ENCODE data around the gene MPRIP. TPM values are rescaled to one million over a fixed set of nuclear protein-coding genes. Genes with fewer than 3 reads are reported as not detected.
A peak's percentile ranks its signal among the peaks of the same experiment; 100 is the strongest.

Gene MPRIP
- total RNA-seq, 1 experiment from 2014 or later, result 284 TPM

- intact Hi-C loops (cut with micrococcal nuclease; ENCODE audit: unreplicated experiment), result loop anchor here (2.0 kb wide), 1 partner anchor 51 kb away; the partner anchor contains the start of gene MPRIP
- no peaks in the 10 kb centered on the region for H3K9me3 ChIP-seq
- peaks cover 41% of the 10 kb centered on the region for H3K4me1 ChIP-seq
- no peak for TF ChIP-seq CTCF (IDR thresholded peaks at IDR 0.05; ENCODE audit: insufficient read depth in 1 of 2, low read depth in 1 of 2, low read length in 1 of 2, severe bottlenecking in 1 of 2, unreplicated experiment in 1 of 2)
- Mint-ChIP-seq H3K4me1 (ENCODE audit: low read depth, unreplicated experiment) (peaks cover 27% of the 10 kb centered on the region), H3K4me3 (ENCODE audit: unreplicated experiment) (no peak overlapping the region), H3K36me3 (ENCODE audit: insufficient read depth, unreplicated experiment) (peaks cover 56% of the 10 kb centered on the region), H3K27me3 (ENCODE audit: insufficient read depth, unreplicated experiment) (no peaks in the 10 kb centered on the region), H3K9me3 (ENCODE audit: unreplicated experiment) (no peaks in the 10 kb centered on the region), H3K27ac (ENCODE audit: unreplicated experiment) (peak overlapping the region; percentile 16)
- ChIA-PET POLR2A (no interaction called here), CTCF (no interaction called here)
- no peaks in the 10 kb centered on the region for H3K27me3 ChIP-seq (replicated peaks; ENCODE audit: control insufficient read depth, insufficient read depth, low read length)
- no peak for DNase-seq
- no peak overlapping the region for H3K4me3 ChIP-seq (ENCODE audit: low read depth, low read length)
- peaks cover 4% of the 10 kb centered on the region for H3K36me3 ChIP-seq (ENCODE audit: control insufficient read depth, insufficient read depth, low read length)
- BruUV-seq (replicated peaks), result no TSS peak
Measured at GRCh38 chr17:17093764-17094163, 51.5 kb downstream of the MPRIP start.

GRCh38 chr17:17096438-17097178 is 54.4 kb downstream of the MPRIP start:
- no peak for TF ChIP-seq CTCF (IDR thresholded peaks at IDR 0.05; ENCODE audit: insufficient read depth in 1 of 2, low read depth in 1 of 2, low read length in 1 of 2, severe bottlenecking in 1 of 2, unreplicated experiment in 1 of 2)
- CTCF ChIA-PET, result no interaction called here

GRCh38 chr17:17097763-17098345 is 55.6 kb downstream of the MPRIP start:
- peaks cover 17% of the 10 kb centered on the region for H3K4me1 Mint-ChIP-seq (ENCODE audit: low read depth, unreplicated experiment)
- H3K36me3 Mint-ChIP-seq (ENCODE audit: insufficient read depth, unreplicated experiment), result peaks cover 58% of the 10 kb centered on the region
- no peak for TF ChIP-seq CTCF (IDR thresholded peaks at IDR 0.05; ENCODE audit: insufficient read depth in 1 of 2, low read depth in 1 of 2, low read length in 1 of 2, severe bottlenecking in 1 of 2, unreplicated experiment in 1 of 2)
- Histone ChIP-seq H3K4me1 (peaks cover 19% of the 10 kb centered on the region), H3K27me3 (replicated peaks; ENCODE audit: control insufficient read depth, insufficient read depth, low read length) (no peaks in the 10 kb centered on the region), H3K36me3 (ENCODE audit: control insufficient read depth, insufficient read depth, low read length) (peaks cover 1% of the 10 kb centered on the region; the same call in 1 of the 2 replicates), H3K4me3 (ENCODE audit: low read depth, low read length) (no peak overlapping the region), H3K9me3 (no peaks in the 10 kb centered on the region)
- CTCF ChIA-PET, result no interaction called here
- no peak for DNase-seq
- BruUV-seq (replicated peaks), result no TSS peak
- POLR2A ChIA-PET, result no interaction called here
- H3K27ac Mint-ChIP-seq (ENCODE audit: unreplicated experiment), result peak overlapping the region; percentile 48
- H3K4me3 Mint-ChIP-seq (ENCODE audit: unreplicated experiment), result no peak overlapping the region
- intact Hi-C loops (cut with micrococcal nuclease; ENCODE audit: unreplicated experiment), result no loop called here
- H3K9me3 Mint-ChIP-seq (ENCODE audit: unreplicated experiment), result no peaks in the 10 kb centered on the region
- H3K27me3 Mint-ChIP-seq (ENCODE audit: insufficient read depth, unreplicated experiment), result no peaks in the 10 kb centered on the region

More at GRCh38 chr17:17096438-17097178, 54.4 kb downstream of the MPRIP start:
- intact Hi-C loops (cut with micrococcal nuclease; ENCODE audit: unreplicated experiment), result no loop called here
- peaks cover 17% of the 10 kb centered on the region for H3K4me1 Mint-ChIP-seq (ENCODE audit: low read depth, unreplicated experiment)
- POLR2A ChIA-PET, result no interaction called here
- Histone ChIP-seq H3K27me3 (replicated peaks; ENCODE audit: control insufficient read depth, insufficient read depth, low read length) (no peaks in the 10 kb centered on the region), H3K9me3 (no peaks in the 10 kb centered on the region), H3K4me1 (peaks cover 19% of the 10 kb centered on the region), H3K4me3 (ENCODE audit: low read depth, low read length) (no peak overlapping the region), H3K36me3 (ENCODE audit: control insufficient read depth, insufficient read depth, low read length) (peaks cover 1% of the 10 kb centered on the region)
- H3K27ac Mint-ChIP-seq (ENCODE audit: unreplicated experiment), result peak overlapping the region; percentile 82
- DNase-seq, result peak; percentile 47 to 74
- no peaks in the 10 kb centered on the region for H3K27me3 Mint-ChIP-seq (ENCODE audit: insufficient read depth, unreplicated experiment)
- no TSS peak for BruUV-seq (replicated peaks)
- H3K9me3 Mint-ChIP-seq (ENCODE audit: unreplicated experiment), result no peaks in the 10 kb centered on the region
- H3K36me3 Mint-ChIP-seq (ENCODE audit: insufficient read depth, unreplicated experiment), result peaks cover 54% of the 10 kb centered on the region
- H3K4me3 Mint-ChIP-seq (ENCODE audit: unreplicated experiment), result no peak overlapping the region
